Fibroblast of lung (primary cell): ENCODE data around the gene FRY.

Experiments
- CTCF ChIP-seq, 2 donors: IDR thresholded peaks in 1 of 2; conservative IDR thresholded peaks in 1 of 2; 1 replicate in 1 of 2; 2 replicates in 1 of 2; pipeline ENCODE4 v1.5.1; 2011 to 2012; ENCODE audit warnings: low read length in 2 of 2, control low read depth in 1 of 2, inconsistent platforms in 1 of 2, low read depth in 1 of 2, mild to moderate bottlenecking in 1 of 2
- EZH2 ChIP-seq: IDR thresholded peaks from 2 replicates; pipeline ENCODE4 v1.5.1; 2012; ENCODE audit warnings: low read length, control low read depth, mild to moderate bottlenecking; ENCODE audit errors: missing control alignments

- TF ChIP-seq CTCF (conservative IDR thresholded peaks at IDR 0.05 in 1 of 2, IDR thresholded peaks at IDR 0.05 in 1 of 2; ENCODE audit: low read depth in 1 of 2, low read length in 2 of 2), result no peak
- TF ChIP-seq EZH2, result no peak
Measured at GRCh38 chr13:32266130-32266529, 234.6 kb downstream of the FRY start.
